T47D (cell line): Measurements from ENCODE around the gene CPEB1.

Experiments used
- DNase-seq, 2 experiments: peaks; one replicate each; pipeline versions ENCODE4 v3.0.0 to v3.0.0-alpha.2; 2011 to 2012; ENCODE audit warnings: low read depth in 1 of 2, low spot score in 1 of 2
- JUND ChIP-seq: IDR thresholded peaks from 2 replicates; pipeline ENCODE4 v1.6.1; 2012; ENCODE audit warnings: low read depth
- in situ Hi-C: cut with HindIII; loops from 2 replicates; pipeline ENCODE4 v1.10.0; 2016; ENCODE audit warnings: low sequenced_read_pairs, low pct_unique_long_range_greater_than_20kb

CPEB1 gene

DNA sequence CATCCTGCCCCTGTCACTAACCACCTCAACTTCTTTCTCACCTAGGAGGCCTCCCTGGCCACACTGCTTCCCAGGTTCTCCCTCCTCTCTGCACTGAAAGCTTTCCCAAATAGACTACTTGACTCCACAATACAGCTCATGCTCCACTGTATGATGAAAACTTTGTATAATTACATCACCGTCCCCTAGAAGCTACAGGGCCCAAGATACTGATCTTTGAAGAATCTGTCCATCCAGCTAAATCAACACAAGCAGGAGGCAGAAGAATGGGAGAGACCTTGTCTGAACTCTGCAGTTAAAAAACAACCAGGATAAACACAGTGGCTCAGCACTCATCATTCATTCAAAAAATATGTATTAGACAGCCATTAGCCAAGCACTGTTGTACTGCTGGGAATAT is 80.5 kb downstream of the CPEB1 start:
- in situ Hi-C loops: no loop called here
- DNase-seq: peak in 1 of 2 experiments; percentile 63
- no peak for TF ChIP-seq JUND

DNA sequence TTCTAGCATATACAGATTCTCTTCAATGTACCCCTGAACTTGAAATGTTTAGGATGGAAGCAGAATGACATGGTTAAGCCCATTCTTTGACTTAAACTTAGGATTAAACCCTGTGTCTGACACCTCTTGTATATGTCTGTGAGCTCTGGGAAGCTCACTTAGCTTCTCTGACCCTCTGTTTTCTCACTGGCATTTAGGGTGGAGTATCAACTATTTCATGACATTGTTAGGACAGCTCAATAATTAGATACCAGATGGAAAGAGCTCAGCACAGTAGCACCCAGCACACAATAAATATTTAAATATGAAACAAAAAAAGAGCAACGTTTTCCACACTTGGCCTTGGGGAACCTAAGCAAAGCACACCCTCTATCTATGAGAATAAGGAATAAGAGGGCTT is 88.7 kb downstream of the CPEB1 start:
- no peak for TF ChIP-seq JUND
- in situ Hi-C loops: no loop called here
- no peak for DNase-seq

DNA sequence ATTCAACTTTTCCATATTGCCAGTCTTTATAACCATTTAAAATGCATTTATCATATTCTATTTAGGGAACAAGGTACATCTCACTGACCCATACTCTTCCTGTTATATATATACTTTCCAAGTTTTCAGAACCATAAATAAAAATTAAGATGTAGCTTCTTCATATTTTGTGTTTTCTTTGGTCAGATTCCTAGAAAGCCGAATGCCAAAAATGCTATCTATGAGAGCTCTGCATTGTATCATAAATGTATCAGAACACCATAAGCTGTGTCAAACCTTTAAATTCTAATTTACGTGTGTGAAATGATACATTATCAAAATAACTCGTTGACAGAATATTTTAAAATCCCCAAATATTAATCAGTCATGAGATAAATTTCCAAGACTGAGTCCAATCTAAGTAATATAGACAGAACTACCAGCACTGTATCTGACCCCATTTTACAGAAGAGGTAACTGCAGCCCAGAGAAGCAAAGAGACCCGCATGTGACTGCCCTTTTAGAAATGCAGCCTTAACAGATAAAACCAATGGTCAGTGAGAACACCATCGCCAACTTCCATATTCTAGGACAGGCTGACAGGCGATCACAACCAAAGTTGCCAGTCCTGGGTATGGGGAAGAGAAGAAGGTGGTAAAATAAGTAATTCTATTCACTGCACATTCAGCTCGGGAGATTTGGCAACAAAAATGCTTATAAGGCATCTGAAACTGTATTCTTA is 90.7 kb downstream of the CPEB1 start:
- DNase-seq: no peak
- in situ Hi-C loops: no loop called here
- no peak for TF ChIP-seq JUND

DNA sequence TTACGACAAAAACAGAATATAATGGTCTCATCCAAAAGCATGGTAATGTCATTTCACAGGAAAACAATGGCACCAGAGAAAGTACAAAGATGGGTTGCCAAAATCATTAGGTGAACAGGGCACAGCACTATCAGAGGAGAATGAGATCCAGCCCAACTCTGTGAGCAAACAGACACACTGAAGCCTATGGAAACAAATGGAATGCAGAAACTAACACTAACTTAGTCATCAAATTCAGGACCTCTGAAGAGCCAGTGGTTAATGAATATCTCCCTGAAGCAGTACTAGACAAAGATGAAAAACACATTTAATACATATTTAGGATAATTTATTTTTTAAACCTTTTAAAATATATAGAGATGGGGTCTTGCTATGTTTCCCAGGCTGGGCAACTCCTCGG is 92.3 kb downstream of the CPEB1 start:
- in situ Hi-C loops: no loop called here
- no peak for DNase-seq
- no peak for TF ChIP-seq JUND

DNA sequence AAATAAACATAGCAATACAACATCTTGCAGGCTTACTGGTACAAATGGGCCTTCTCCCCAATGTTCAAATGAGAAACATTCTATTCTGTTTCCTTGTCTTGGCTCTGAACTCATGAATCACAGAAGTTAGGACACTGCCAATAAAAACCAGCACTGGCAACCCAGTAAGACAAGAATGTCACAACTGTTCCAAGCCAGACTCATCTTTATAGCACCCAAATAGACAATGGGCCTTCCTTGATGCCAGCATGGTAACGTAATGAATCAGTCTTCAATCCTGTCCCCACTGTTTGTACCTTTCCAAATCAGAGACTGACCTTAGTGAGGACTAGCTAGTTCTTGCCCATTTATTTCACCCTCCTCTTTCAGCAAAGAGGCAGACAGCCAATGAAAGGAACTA is 92.8 kb downstream of the CPEB1 start:
- TF ChIP-seq JUND: no peak
- DNase-seq: no peak
- in situ Hi-C loops: no loop called here

DNA sequence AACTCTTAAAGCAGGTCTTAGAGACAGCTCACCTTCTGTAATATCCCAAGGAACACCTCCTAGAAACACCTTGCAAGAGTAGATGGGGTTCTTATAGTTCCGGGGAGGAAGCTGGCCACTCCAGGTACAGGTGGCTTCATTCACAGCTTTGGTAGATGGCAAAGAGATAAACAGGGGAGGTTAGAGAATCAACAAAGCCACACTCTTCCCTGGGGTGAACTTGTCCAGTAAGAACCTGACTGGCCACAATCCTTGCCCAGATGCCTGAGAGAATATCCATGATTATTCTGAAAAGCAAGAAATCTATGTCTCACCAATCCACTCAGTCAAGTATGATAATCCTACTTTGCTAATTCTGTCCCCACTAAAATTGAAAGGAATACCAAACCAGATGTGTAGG is 93.3 kb downstream of the CPEB1 start:
- DNase-seq: peak in 1 of 2 experiments; percentile 82
- no peak for TF ChIP-seq JUND
- in situ Hi-C loops: no loop called here

DNA sequence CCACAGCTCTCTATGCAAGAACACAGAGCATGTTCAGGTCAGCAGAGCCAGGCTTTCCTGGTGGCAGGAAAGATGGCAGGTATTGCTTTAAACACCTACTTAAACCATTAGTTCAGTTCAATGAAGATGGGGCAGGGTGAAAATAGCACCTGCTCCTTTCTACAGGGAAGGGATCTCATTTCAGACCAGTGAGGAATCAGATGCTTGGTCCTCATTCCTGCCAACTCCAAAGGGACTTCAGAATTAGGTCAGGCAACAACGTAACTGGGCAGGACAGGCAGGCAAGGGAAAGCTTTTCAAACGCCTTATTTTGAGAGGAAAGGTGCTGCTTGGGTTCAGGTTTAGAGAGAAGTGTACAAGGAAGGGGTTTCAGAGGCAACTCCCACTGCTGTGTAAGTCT is 94.3 kb downstream of the CPEB1 start:
- TF ChIP-seq JUND: no peak
- in situ Hi-C loops: no loop called here
- DNase-seq: no peak

DNA sequence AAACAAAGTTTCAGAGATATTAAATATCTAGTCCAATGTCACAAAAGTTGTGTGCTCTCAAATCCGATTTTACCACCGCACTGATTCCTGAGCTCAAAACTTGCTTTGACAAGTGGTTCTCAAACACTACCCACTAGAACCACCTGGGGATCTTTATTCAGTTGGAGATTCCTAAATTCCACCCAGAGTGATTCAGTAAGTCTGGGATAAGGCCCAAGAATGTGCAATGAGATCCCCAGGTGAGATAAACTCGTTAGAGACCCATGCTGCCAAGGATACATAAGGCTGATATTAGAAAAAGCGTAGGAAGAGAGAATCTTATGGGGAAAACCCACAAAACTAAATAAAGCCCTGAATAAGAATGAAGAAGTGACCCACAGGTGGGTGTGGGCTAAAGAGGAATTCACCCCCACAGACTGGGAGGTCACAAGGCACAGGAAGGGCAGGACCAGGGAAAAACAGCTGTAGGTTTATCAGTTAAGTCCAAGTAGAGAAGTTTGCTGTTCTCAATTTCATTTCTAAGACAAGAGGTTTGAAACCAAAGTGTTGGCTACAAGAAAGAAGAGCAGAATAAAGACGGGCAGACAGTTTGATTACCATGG is 95.4 kb downstream of the CPEB1 start:
- in situ Hi-C loops: no loop called here
- peak in 1 of 2 experiments; percentile 63 for DNase-seq
- no peak for TF ChIP-seq JUND

DNA sequence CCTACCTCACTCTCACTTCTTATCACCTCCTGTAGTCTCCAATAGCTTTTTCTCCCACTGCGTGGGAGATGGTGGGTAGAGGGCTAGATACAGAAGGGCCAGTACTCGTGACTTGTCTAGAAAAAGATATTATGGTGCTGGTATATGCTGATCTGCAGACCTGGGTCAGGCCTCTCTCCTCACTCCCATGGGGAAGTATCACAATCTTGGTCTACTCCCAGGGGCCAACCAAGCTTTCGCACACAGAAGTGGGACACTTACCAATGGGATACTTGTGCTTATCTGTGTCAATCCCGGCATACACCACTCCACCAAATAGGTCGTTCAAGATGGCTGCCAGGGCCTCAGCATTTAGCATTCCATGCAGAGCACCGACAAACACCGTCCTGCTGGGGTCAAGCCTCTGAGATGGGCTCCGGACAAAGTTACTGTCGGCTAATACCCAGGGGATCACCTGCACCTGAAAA is 97.9 kb downstream of the CPEB1 start:
- in situ Hi-C loops: no loop called here
- DNase-seq: no peak
- TF ChIP-seq JUND: no peak

DNA sequence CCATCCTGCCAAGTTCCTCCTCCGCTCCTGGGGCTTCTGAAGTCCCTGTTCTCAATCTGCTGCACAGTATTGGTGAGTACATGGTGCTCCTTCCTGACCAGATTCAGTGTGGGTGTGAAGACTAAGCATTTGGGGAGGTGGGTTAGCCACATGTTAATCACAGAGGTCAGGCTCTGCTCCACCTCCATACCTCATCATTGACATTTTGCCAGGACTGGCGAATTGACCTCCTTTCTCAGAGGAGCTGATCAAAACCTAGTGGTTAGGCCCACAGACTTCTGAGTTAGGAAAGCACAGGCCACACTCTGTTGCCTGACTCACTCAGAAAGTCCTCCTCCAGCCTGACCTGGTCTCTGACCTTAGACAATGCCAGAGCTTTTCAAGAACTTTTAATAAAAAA is 98.5 kb downstream of the CPEB1 start:
- no peak for TF ChIP-seq JUND
- no peak for DNase-seq
- in situ Hi-C loops: no loop called here

DNA sequence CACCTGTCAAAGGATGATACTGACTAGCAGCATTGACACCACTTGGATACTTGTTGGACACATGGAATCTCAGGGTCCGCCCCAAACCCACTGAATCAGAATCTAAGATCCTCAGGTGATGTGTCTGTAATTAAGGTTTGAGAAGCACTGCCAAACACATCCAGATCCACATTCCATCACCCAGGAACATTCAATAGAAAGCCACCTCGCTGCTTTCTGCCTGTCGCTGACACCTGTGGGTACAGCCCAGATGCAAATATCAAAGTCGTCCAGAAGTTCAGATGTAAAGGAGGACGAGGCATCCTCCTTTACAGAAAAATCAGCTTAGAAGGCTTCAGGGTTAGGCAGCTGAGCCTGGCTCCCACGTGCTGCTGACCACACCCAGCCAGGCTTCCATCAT is 101.7 kb downstream of the CPEB1 start:
- DNase-seq: no peak
- TF ChIP-seq JUND: no peak
- in situ Hi-C loops: no loop called here

DNA sequence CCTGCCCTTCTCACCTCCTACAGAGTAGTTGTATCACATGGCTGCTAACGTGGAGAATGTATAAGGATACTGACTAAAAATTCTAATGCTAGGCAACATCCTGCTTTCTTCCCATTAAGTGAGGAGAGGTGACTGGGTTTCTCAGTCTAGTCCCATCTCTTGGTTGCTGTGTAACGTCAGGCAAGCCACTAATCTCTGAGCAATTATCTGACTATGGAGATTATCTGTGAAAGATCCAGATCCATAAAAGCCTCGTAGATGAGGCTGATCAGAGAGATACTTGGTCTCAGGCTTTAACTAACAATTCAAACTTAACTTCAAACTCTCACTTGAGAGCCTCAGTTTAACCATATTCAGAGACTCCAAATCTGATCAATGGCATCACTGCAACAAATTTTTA is 102.2 kb downstream of the CPEB1 start:
- TF ChIP-seq JUND: no peak
- in situ Hi-C loops: no loop called here
- no peak for DNase-seq

DNA sequence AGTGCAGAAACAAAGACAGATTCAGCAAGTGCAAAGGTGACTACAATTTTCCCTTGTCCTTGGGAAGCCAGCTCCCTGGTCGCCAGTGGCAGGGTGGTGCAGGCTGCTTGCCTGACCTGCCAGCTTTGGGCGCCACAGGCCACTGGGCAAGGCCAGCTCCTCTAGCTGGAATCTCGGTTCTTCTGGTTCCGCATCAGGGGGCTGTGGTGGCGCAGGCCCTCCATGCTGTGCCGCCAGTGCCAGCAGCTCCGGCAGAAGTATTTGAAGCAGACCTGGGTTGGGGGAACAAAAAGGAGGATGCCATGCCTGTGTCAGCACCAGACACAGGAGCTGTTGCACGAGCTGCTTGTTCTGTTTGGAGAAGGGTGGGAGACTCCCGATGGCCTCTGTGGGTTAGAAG is 102.7 kb downstream of the CPEB1 start:
- no peak for TF ChIP-seq JUND
- no peak for DNase-seq
- in situ Hi-C loops: no loop called here

DNA sequence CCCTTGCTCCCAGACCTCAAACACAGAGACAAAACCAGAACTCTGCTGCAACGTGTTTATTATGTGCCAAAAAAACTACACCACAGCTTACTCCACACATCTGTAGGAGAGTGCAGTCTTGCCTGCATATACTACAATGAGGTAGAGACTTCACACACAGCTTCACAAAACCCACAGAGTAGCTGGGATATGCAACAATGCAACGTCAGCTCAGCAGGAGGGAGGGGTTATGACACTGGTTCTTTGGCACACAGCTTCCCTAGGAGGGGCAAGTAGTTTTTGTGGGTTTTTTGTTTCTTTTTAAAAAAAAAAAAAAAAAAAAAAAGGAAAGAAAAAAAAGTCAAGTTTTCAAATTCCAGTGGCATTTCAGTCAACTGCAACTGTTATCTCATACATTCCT is 104.0 kb downstream of the CPEB1 start:
- in situ Hi-C loops: no loop called here
- DNase-seq: no peak
- TF ChIP-seq JUND: no peak
